Measurements from ENCODE around the gene SLC9B2. TPM values are rescaled to one million over a fixed set of nuclear protein-coding genes. Genes with fewer than 3 reads are reported as not detected.
A peak's percentile ranks its signal among the peaks of the same experiment; 100 is the strongest.

SLC9B2 gene
- total RNA-seq, 2 donors from 2014 or later = 5.7 to 9.4 TPM

DNA sequence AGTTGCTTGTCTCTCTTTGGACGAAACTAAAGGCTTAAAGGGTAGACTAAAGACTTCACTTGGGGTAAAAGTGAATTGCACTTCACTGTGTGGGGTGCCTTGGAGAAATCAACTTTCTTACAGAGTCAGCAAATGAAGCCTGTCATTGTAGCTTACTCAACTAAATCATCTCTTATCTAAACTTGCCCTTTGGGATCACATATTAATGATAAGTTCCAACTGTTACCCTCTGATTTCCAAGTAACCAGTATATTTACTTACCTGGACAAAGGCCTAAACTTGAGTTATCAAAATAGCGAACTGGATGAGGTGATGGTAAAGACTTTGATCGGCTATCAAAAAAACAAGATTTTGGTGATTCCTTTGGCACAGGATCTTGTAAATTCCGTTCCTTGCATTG lies 32.0 kb upstream of the SLC9B2 start:
- H3K27me3 ChIP-seq = no peaks in the 10 kb centered on the region
- H3K4me1 ChIP-seq = no peaks in the 10 kb centered on the region
- H3K9me3 ChIP-seq = no peaks in the 10 kb centered on the region
- TF ChIP-seq, protein P1, sequence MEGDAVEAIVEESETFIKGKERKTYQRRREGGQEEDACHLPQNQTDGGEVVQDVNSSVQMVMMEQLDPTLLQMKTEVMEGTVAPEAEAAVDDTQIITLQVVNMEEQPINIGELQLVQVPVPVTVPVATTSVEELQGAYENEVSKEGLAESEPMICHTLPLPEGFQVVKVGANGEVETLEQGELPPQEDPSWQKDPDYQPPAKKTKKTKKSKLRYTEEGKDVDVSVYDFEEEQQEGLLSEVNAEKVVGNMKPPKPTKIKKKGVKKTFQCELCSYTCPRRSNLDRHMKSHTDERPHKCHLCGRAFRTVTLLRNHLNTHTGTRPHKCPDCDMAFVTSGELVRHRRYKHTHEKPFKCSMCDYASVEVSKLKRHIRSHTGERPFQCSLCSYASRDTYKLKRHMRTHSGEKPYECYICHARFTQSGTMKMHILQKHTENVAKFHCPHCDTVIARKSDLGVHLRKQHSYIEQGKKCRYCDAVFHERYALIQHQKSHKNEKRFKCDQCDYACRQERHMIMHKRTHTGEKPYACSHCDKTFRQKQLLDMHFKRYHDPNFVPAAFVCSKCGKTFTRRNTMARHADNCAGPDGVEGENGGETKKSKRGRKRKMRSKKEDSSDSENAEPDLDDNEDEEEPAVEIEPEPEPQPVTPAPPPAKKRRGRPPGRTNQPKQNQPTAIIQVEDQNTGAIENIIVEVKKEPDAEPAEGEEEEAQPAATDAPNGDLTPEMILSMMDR (IDR thresholded peaks at IDR 0.05) = no peak
- H3K36me3 ChIP-seq = no peaks in the 10 kb centered on the region
- no peak overlapping the region for H3K4me3 ChIP-seq
- DNase-seq (ENCODE audit: low spot score) = no peak
- H3K27ac ChIP-seq = no peak overlapping the region

DNA sequence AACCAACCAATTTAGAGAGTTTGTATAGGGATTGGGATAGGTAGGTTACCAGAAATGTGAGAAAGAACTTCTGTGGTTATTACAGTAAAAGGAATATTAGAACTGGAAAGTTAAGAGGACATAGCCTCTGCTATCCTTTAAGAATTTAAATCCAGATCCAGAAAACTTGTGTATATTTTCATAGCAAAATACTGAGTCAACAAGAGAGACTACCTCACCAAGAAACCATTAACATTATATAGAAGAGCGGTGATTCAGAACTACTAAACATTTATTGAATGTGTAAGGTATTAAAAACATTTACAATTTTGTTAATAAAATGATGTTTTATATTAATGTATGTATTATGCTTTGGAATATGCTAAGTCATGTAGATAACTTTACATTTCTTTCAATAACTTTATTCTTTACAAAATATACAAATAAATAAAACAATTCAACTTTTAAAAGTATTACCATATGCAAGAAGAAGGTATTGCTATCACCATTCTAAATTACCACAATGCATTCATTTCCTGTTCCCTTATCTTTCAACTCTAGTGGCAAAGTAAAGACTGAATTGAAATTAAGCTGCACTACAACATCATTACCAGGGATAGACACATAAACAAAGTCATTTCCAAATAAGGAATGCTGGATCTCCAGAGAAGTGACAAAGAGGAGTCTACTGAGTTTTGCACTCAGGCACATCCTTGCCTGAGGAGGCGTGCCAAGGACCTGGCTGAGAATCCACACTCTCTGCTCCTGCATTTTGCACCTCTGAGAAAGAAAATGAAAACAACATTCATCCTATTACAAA lies 29.2 kb upstream of the SLC9B2 start:
- TF ChIP-seq, protein P1 (IDR thresholded peaks at IDR 0.05) = no peak
- Histone ChIP-seq H3K4me1 (no peaks in the 10 kb centered on the region), H3K27me3 (no peaks in the 10 kb centered on the region), H3K4me3 (no peak overlapping the region), H3K36me3 (no peaks in the 10 kb centered on the region), H3K9me3 (no peaks in the 10 kb centered on the region), H3K27ac (no peak overlapping the region)
- no peak for DNase-seq (ENCODE audit: low spot score)

DNA sequence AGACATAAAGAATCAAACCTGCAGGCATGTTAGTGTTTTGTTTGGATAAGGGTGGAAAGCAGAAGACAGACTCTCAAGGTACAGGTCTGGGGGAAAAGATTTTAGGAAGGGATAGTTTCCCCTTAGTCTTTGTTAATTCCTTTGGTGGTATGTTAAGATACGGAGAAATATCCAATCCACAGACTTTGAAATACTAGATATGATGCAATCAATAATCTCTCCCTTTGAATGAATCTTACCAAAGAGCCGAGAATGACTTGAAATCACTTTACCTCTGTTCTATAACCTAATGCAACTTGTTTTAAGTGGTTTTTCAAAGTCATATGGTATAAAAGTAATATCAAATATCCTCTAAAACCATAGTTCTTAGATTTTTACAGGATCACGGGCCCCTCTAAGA lies 28.3 kb upstream of the SLC9B2 start:
- Histone ChIP-seq H3K27me3 (no peaks in the 10 kb centered on the region), H3K4me1 (peaks cover 0 to 2% of the 10 kb centered on the region in 2 donors), H3K36me3 (no peaks in the 10 kb centered on the region), H3K4me3 (no peak overlapping the region), H3K9me3 (no peaks in the 10 kb centered on the region), H3K27ac (no peak overlapping the region)
- no peak for DNase-seq (ENCODE audit: low spot score)
- TF ChIP-seq, protein P1 (IDR thresholded peaks at IDR 0.05) = no peak

DNA sequence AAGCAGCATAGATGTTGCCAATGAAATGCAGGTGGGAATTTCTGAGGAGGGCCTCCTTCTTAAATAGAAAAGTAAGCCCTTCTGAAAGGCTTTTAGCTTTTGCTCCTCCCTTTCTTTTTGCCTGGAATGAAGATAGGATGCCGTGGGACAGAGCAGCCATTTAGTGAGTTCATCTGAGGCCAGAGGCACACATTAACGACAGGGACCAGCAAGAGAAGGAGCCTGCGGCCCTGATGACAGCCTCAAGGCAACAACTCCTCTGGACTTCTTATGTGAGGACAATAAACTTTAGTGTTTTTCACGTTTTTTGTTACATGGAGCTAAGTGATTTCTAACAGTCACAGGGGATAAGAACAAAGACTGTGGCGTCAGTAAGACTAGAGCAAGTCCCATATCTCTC lies 24.1 kb upstream of the SLC9B2 start:
- H3K27ac ChIP-seq = no peak overlapping the region
- TF ChIP-seq, protein P1 (IDR thresholded peaks at IDR 0.05) = no peak
- H3K27me3 ChIP-seq = no peaks in the 10 kb centered on the region
- H3K4me3 ChIP-seq = no peak overlapping the region
- H3K4me1 ChIP-seq = peaks cover 0 to 21% of the 10 kb centered on the region in 2 donors
- H3K9me3 ChIP-seq = no peaks in the 10 kb centered on the region
- H3K36me3 ChIP-seq = no peaks in the 10 kb centered on the region
- DNase-seq (ENCODE audit: low spot score) = no peak

DNA sequence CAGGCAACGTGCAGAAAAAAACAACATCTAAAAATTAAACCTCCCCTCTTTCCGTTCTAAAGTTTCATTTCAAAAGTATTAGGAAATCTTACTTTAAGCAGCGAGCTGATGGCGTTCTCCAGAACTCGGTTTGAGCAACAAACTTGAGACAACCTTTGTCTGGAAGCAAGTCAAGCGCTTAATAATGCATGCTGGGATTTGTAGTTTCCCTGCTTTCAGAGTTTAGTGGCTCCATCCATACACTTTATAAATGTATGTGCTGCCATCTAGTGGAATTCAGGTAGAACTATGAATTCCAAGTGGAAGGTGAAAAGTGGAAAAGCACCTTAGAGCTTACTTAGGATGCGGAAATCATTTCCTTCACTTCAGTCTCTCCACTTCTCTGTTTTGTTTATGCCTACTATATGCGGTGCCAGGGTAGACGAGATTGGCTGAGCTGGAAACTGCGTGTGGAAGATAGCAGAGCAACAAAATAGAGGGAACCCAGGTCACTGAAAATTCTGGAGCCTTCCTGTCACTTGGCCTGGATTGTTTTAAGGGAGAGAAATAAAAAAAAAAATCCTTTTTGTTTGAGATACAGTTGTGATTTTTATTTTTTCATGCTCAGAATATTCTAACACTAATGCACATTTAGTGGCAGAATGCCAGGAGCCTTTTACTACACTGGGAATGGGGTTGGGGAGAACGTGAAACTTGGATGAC lies 23.3 kb upstream of the SLC9B2 start, which contains the start of gene BDH2:
BDH2 (minus strand) TSS at position 144 of the 702 bp plus-strand sequence. CDS start 3,580 bp downstream, outside the sequence.
- TF ChIP-seq, protein P1 (IDR thresholded peaks at IDR 0.05) = peak; percentile 57 to 90
- no peaks in the 10 kb centered on the region for H3K36me3 ChIP-seq

More for the DNA sequence above, 23.3 kb upstream of the SLC9B2 start, which contains the start of gene BDH2:
- Histone ChIP-seq H3K27me3 (no peaks in the 10 kb centered on the region), H3K4me1 (peaks cover 0 to 21% of the 10 kb centered on the region in 2 donors), H3K4me3 (peak within 1 kb of the TSS; percentile 36 to 51), H3K27ac (peak within 1 kb of the TSS; percentile 54 to 70), H3K9me3 (no peaks in the 10 kb centered on the region)
- peak; percentile 71 for DNase-seq (ENCODE audit: low spot score)
